Activated naive CD4-positive, alpha-beta T cell (primary cell): ENCODE results near the gene MAN1C1.

ENCODE experiments used
- DNase-seq, 4 experiments: peaks; one replicate each; lab custom pipeline; 2025; lab: John Stamatoyannopoulos, UW

The MAN1C1 gene

GRCh38 chr1:25782608-25783201 lies 166.1 kb downstream of the MAN1C1 start:
- no peak for DNase-seq

GRCh38 chr1:25784575-25785051 lies 168.0 kb downstream of the MAN1C1 start:
- DNase-seq, result no peak

GRCh38 chr1:25785333-25786067 lies 168.9 kb downstream of the MAN1C1 start:
- no peak for DNase-seq

DNA sequence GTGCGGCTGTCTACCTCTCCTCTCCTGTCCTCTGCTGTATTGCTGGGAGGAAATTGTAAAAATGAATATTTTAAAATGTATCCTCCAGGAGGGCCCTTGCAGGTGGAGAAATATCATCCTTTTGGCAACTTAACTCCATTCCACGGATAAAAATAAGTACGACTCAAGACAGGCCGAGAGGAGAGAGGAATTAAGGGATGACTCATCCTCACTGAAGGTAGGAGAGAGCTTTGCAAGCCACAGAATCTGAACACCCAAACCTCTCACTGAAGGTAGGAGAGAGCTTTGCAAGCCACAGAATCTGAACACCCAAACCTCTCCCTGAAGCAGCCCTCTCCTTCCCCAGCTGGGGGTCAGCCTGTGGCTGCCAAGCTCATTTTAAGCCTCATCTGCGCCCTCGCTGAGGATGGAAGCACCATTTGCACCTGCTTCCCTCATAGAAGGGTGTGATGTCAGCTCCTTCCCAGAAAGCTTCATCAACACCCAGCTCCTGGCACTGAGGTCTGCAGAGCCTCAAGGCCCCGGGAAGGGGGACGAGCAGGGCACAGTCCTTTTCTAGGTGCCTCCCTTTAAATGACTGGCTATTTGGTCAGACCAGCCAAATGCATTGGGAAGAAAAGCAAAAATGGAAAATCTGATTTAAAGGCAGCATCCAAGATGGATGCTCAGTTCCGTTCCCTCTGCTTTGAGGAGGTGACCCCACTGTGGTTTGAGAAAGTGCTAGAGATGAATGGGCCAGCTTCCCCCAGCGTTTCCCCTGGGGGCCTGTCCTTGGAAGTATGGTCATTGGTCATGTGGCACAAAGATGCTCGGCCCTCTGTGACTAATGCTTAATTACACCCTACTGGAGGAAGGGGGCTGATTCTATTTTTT lies 170.5 kb downstream of the MAN1C1 start:
- DNase-seq, result no peak

- DNase-seq, result no peak
Measured at GRCh38 chr1:25787760-25788166, 171.2 kb downstream of the MAN1C1 start.

DNA sequence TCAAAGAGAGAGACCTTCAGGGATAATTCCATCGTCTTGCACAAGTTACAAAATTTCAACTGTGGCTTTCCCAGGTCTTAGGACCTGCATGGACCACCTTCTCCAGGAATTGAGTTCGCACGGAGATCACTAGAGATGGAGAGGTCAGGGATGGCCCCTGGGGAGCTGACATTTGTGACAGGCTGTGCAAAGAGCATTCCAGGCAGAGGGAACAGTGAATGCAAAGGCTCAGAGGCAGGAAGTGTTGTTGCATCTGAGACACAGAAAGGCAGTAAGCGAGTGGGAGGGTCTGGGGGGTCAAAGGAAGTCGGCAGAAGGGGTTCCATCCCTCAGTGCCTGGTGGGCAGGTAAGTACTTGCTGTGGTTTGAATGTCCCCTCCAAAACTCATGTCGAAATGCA lies 173.9 kb downstream of the MAN1C1 start:
- no peak for DNase-seq

GRCh38 chr1:25792115-25792514 lies 175.5 kb downstream of the MAN1C1 start:
- no peak for DNase-seq

DNA sequence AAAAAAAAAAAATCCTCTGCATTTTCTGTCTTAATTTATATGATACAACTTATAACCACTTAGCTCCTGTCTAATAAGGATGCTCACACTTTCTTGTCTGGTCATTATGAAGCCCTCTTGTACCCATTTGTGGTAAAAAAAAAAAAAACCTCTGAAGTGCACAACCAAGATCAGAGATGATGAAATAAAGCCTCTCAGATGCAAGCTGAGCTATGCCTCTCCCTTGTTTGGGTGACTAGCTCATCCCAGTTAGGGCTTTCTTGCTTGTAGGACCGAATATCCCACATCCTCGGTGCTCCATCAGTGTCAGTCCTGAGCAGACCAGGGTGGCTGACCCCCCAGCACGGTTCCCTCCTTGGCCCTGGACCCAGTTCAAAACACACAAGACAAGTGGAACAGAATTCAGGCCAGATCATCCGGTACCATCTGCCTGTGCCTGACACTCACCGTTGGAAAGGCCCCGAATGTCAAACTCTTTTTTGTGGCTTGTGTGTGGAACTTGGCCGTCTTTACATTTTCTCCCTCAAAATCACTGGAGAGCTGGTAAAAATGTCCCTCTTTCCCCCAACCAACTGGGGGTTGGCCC lies 177.1 kb downstream of the MAN1C1 start:
- no peak for DNase-seq

DNA sequence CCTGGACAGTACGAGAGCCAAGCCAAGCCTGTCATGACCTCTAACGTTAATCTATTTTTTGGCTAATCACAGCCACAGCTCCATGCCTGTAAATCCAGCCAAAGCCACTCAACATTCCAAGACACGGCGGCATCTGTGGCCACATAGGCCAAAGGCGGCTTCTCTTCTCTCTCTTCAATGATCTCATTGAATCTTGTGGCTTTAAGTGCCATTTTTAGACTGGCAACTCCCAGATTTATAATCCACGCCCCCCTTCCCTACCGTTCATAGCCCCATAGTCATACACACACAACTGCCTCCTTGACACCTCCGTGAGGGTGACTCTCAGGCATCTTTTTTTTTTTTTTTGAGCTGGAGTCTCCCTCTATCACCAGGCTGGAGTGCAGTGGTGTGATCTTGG lies 177.7 kb downstream of the MAN1C1 start:
- DNase-seq, result no peak

GRCh38 chr1:25795211-25795610 lies 178.6 kb downstream of the MAN1C1 start:
- DNase-seq, result no peak

- peak in 1 of 4 experiments; percentile 46 for DNase-seq
Measured at GRCh38 chr1:25795946-25796810, 179.6 kb downstream of the MAN1C1 start.

- DNase-seq, result peak; percentile 76 to 84 (median 78)
Measured at GRCh38 chr1:25796811-25797458, 180.3 kb downstream of the MAN1C1 start.

DNA sequence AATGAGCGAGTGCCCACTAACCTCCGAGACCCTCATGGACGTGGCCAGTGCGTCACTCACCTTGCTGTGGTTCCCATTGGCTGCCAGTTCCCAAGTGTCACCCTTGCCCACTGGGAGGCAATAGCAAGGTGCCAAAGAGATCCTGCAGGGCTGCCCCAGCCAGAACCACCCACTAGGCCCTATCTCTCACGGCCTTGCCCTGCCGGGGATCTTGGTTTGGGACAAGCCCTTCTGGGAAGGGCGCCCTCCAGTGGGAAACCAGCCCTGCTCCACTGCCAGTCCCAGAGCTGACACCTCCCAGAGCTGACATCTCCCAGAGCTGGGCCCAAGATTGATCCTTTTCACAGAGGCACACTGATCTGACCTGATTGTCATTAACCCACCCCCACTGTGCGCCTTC lies 181.3 kb downstream of the MAN1C1 start:
- DNase-seq, result no peak

GRCh38 chr1:25798666-25799351 lies 182.2 kb downstream of the MAN1C1 start:
- peak in 1 of 4 experiments; percentile 11 for DNase-seq

DNA sequence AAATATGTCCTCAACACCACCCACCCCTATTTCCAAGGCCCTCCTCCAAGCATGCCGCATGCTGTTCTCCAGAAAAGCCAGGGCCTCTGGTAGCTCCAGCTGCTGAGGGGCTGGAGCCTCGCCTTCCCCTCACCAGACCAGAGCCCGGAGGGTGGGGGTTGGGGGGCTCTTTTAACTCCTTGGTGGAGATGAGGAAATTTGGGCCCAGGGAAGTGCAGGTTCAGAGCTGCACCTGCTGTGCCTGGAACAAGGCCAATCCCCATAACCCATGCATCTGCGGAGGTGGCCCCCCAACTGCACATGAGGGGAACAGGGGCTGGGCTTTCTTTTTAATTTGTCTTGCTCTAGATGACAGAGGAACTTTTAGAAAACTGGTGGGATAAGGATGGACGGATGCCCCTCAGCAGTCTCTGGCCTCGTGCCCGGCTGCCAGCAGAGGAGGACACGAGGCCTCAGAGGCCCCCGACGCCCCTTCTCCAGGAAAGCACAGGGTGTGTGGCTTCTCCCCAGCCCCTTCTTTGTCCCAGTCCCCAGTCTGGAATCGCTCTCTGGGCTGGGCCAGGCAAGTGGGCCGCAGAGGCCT lies 182.9 kb downstream of the MAN1C1 start:
- DNase-seq, result no peak

GRCh38 chr1:25799935-25800702 lies 183.5 kb downstream of the MAN1C1 start, which contains the start of gene SELENON:
SELENON (plus strand) TSS chr1:25800193; CDS start chr1:25800231, 38 bp downstream.
- peak in 2 of 4 experiments; percentile 17 to 36 for DNase-seq

DNA sequence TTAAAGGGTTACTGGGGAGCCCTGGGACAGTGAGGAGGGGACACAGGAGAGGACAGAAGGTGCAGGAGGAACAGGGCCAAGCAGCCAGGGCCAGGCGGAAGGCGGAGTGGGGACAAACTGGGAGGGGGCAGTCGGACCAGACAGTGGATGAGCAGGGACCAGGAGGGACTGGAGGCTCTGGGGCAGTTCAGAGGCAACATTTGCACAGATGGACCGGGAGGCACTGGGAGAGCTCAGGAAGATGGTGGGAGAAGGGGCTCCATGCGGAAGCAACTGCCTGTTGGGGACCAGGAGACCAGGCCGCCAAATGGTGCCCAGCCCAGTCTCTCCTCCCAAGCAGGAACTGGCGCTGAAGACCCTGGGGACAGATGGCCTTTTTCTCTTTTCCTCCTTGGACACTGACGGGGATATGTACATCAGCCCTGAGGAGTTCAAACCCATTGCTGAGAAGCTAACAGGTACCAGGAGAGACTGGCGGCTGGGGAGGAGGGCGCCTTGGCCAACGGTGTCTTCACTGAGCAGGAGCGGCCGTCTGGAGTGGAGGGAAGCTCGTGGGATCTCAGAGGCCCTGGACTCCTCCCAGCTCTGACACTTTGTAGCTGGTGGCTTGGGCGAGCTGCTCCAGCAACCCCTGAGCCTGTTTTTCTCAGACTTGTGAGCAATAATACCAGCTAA lies 184.2 kb downstream of the MAN1C1 start:
- DNase-seq, result no peak

DNA sequence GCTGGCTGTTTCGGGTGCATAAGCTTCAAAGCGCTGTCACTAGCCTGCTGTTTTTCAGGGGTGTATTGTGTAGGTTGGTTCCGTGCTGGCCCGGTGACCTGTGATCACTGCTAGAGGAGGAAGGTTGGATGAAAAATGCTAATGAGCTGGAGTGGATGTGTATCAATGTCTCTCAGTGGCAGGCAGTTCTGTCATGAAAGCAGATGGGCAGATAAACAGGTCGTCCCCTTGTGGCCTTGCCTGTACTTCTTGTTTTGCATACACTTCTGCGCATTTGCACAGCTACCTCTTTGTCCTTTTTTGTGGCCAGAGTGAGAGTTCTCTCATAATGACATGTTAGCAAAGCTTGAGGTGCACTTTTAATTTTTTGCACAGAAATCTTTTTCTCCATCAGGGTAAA lies 186.3 kb downstream of the MAN1C1 start:
- no peak for DNase-seq
